Measurements from ENCODE around the gene EPB41L4B. TPM values are rescaled to one million over a fixed set of nuclear protein-coding genes. Genes with fewer than 3 reads are reported as not detected.

The EPB41L4B gene
- total and polyA plus RNA-seq, 2 donors from 2014 or later: 6.5 to 7.7 TPM

- TF ChIP-seq CTCF (IDR thresholded peaks at IDR 0.05; ENCODE audit: borderline replicate concordance, extremely low read depth, insufficient read depth): no peak
- Histone ChIP-seq H3K4me3 (ENCODE audit: low read length in 3 of 3) (no peak overlapping the region), H3K36me3 (ENCODE audit: control insufficient read depth in 2 of 3, insufficient read depth in 3 of 3, low read length in 3 of 3) (no peaks in the 10 kb centered on the region), H3K27me3 (ENCODE audit: control insufficient read depth, insufficient read depth, low read length) (no peaks in the 10 kb centered on the region), H3K9me3 (ENCODE audit: control insufficient read depth in 2 of 3, insufficient read depth in 1 of 3, low read length in 3 of 3) (no peaks in the 10 kb centered on the region), H3K27ac (ENCODE audit: low read depth in 2 of 2, low read length in 2 of 2) (peak overlapping the region; percentile 11 to 81), H3K9ac (ENCODE audit: low read length in 3 of 3) (no peak overlapping the region), H3K4me1 (ENCODE audit: control insufficient read depth in 2 of 3, insufficient read depth in 2 of 3, low read depth in 1 of 3, low read length in 3 of 3) (peaks cover 0 to 11% (median 6%) of the 10 kb centered on the region in 3 donors)
- FAIRE-seq: no peak
- DNase-seq: peak in 1 of 5 donors; percentile 46
- intact Hi-C loops (cut with DNase I): loop anchor here (10.0 kb wide), 1 partner anchor 69 kb away; no protein-coding TSS in a partner anchor
Measured at GRCh38 chr9:109313351-109313750, 7.5 kb downstream of the EPB41L4B start.

GRCh38 chr9:109312783-109313182 lies 8.1 kb downstream of the EPB41L4B start:
- Histone ChIP-seq H3K9ac (ENCODE audit: low read length in 3 of 3) (no peak overlapping the region), H3K27me3 (ENCODE audit: control insufficient read depth, insufficient read depth, low read length) (no peaks in the 10 kb centered on the region), H3K36me3 (ENCODE audit: control insufficient read depth in 2 of 3, insufficient read depth in 3 of 3, low read length in 3 of 3) (no peaks in the 10 kb centered on the region), H3K27ac (ENCODE audit: low read depth in 2 of 2, low read length in 2 of 2) (peak overlapping the region in 1 of 2 donors; percentile 81), H3K9me3 (ENCODE audit: control insufficient read depth in 2 of 3, insufficient read depth in 1 of 3, low read length in 3 of 3) (no peaks in the 10 kb centered on the region), H3K4me1 (ENCODE audit: control insufficient read depth in 2 of 3, insufficient read depth in 2 of 3, low read depth in 1 of 3, low read length in 3 of 3) (peaks cover 0 to 11% (median 6%) of the 10 kb centered on the region in 3 donors), H3K4me3 (ENCODE audit: low read length in 3 of 3) (no peak overlapping the region)
- TF ChIP-seq CTCF (IDR thresholded peaks at IDR 0.05; ENCODE audit: borderline replicate concordance, extremely low read depth, insufficient read depth): no peak
- FAIRE-seq: no peak
- no peak for DNase-seq
- intact Hi-C loops (cut with DNase I): loop anchor here (10.0 kb wide), 1 partner anchor 68 kb away; no protein-coding TSS in a partner anchor

GRCh38 chr9:109311731-109312130 lies 9.1 kb downstream of the EPB41L4B start:
- Histone ChIP-seq H3K4me1 (ENCODE audit: control insufficient read depth in 2 of 3, insufficient read depth in 2 of 3, low read depth in 1 of 3, low read length in 3 of 3) (peaks cover 0 to 15% (median 8%) of the 10 kb centered on the region in 3 donors), H3K9ac (ENCODE audit: low read length in 3 of 3) (no peak overlapping the region), H3K9me3 (ENCODE audit: control insufficient read depth in 2 of 3, insufficient read depth in 1 of 3, low read length in 3 of 3) (no peaks in the 10 kb centered on the region), H3K36me3 (ENCODE audit: control insufficient read depth in 2 of 3, insufficient read depth in 3 of 3, low read length in 3 of 3) (no peaks in the 10 kb centered on the region), H3K4me3 (ENCODE audit: low read length in 3 of 3) (no peak overlapping the region), H3K27me3 (ENCODE audit: control insufficient read depth, insufficient read depth, low read length) (no peaks in the 10 kb centered on the region), H3K27ac (ENCODE audit: low read depth in 2 of 2, low read length in 2 of 2) (no peak overlapping the region)
- DNase-seq: no peak
- FAIRE-seq: no peak
- intact Hi-C loops (cut with DNase I): loop anchor here (10.0 kb wide), 1 partner anchor 67 kb away; no protein-coding TSS in a partner anchor
- no peak for TF ChIP-seq CTCF (IDR thresholded peaks at IDR 0.05; ENCODE audit: borderline replicate concordance, extremely low read depth, insufficient read depth)

GRCh38 chr9:109311286-109311685 lies 9.6 kb downstream of the EPB41L4B start:
- peaks cover 0 to 18% (median 8%) of the 10 kb centered on the region in 3 donors for H3K4me1 ChIP-seq (ENCODE audit: control insufficient read depth in 2 of 3, insufficient read depth in 2 of 3, low read depth in 1 of 3, low read length in 3 of 3)
- TF ChIP-seq CTCF (IDR thresholded peaks at IDR 0.05; ENCODE audit: borderline replicate concordance, extremely low read depth, insufficient read depth): no peak
- no peak for FAIRE-seq

More at GRCh38 chr9:109311286-109311685, 9.6 kb downstream of the EPB41L4B start:
- H3K9me3 ChIP-seq (ENCODE audit: control insufficient read depth in 2 of 3, insufficient read depth in 1 of 3, low read length in 3 of 3): no peaks in the 10 kb centered on the region
- H3K36me3 ChIP-seq (ENCODE audit: control insufficient read depth in 2 of 3, insufficient read depth in 3 of 3, low read length in 3 of 3): no peaks in the 10 kb centered on the region
- no peak overlapping the region for H3K9ac ChIP-seq (ENCODE audit: low read length in 3 of 3)
- H3K27me3 ChIP-seq (ENCODE audit: control insufficient read depth, insufficient read depth, low read length): no peaks in the 10 kb centered on the region
- intact Hi-C loops (cut with DNase I): loop anchor here (10.0 kb wide), 1 partner anchor 66 kb away; no protein-coding TSS in a partner anchor
- H3K27ac ChIP-seq (ENCODE audit: low read depth in 2 of 2, low read length in 2 of 2): no peak overlapping the region
- no peak for DNase-seq
- H3K4me3 ChIP-seq (ENCODE audit: low read length in 3 of 3): no peak overlapping the region

Measured in kidney (tissue), 14 donors.